Measurements from ENCODE around the gene RASL12.
"Not testable (repeated sequence)": the region's sequence is repeated elsewhere in the genome, so short reads cannot be mapped to it uniquely, and the experiment has no call there.

RASL12 gene

GRCh38 chr15:65067645-65068402 lies at the start of gene RASL12:
RASL12 (minus strand) TSS chr15:65067991; CDS start chr15:65067835, 156 bp downstream.
- DNase-seq (ENCODE audit: low read depth, low spot score): no peak

- DNase-seq (ENCODE audit: low read depth, low spot score): no peak
Measured at GRCh38 chr15:65115542-65115941, 47.8 kb upstream of the RASL12 start.

GRCh38 chr15:65115086-65115485 lies 47.3 kb upstream of the RASL12 start, which contains the start of gene UBAP1L:
UBAP1L (minus strand) TSS chr15:65115200; CDS start chr15:65106215, 8,985 bp downstream.
- DNase-seq (ENCODE audit: low read depth, low spot score): no peak

- DNase-seq (ENCODE audit: low read depth, low spot score): no peak
Measured at GRCh38 chr15:65110676-65111292, 43.0 kb upstream of the RASL12 start.

GRCh38 chr15:65106011-65106590 lies 38.3 kb upstream of the RASL12 start:
- DNase-seq (ENCODE audit: low read depth, low spot score): no peak

GRCh38 chr15:65105038-65105437 lies 37.2 kb upstream of the RASL12 start:
- DNase-seq (ENCODE audit: low read depth, low spot score): no peak

GRCh38 chr15:65102912-65103311 lies 35.1 kb upstream of the RASL12 start:
- DNase-seq (ENCODE audit: low read depth, low spot score): no peak

GRCh38 chr15:65101891-65102708 lies 34.3 kb upstream of the RASL12 start:
- no peak for DNase-seq (ENCODE audit: low read depth, low spot score)

- DNase-seq (ENCODE audit: low read depth, low spot score): peak; percentile 84
Measured at GRCh38 chr15:65101411-65101890, 33.7 kb upstream of the RASL12 start.

- DNase-seq (ENCODE audit: low read depth, low spot score): no peak
Measured at GRCh38 chr15:65100442-65100841, 32.7 kb upstream of the RASL12 start.

- DNase-seq (ENCODE audit: low read depth, low spot score): not testable (repeated sequence)
Measured at GRCh38 chr15:65099801-65100200, 32.0 kb upstream of the RASL12 start.

GRCh38 chr15:65099336-65099735 lies 31.5 kb upstream of the RASL12 start:
- no peak for DNase-seq (ENCODE audit: low read depth, low spot score)

- no peak for DNase-seq (ENCODE audit: low read depth, low spot score)
Measured at GRCh38 chr15:65097651-65098263, 30.0 kb upstream of the RASL12 start.

GRCh38 chr15:65096481-65097385 lies 28.9 kb upstream of the RASL12 start:
- DNase-seq (ENCODE audit: low read depth, low spot score): no peak

- no peak for DNase-seq (ENCODE audit: low read depth, low spot score)
Measured at GRCh38 chr15:65095747-65096104, 27.9 kb upstream of the RASL12 start.

GRCh38 chr15:65095011-65095746 lies 27.4 kb upstream of the RASL12 start:
- no peak for DNase-seq (ENCODE audit: low read depth, low spot score)

- DNase-seq (ENCODE audit: low read depth, low spot score): no peak
Measured at GRCh38 chr15:65094294-65094995, 26.7 kb upstream of the RASL12 start.

- DNase-seq (ENCODE audit: low read depth, low spot score): not testable (repeated sequence)
Measured at GRCh38 chr15:65093793-65094170, 26.0 kb upstream of the RASL12 start.
